ENCODE data around the gene EVI2B. TPM values are rescaled to one million over a fixed set of nuclear protein-coding genes. Genes with fewer than 3 reads are reported as not detected.
A peak's percentile ranks its signal among the peaks of the same experiment; 100 is the strongest.
"Not testable (repeated sequence)": the region's sequence is repeated elsewhere in the genome, so short reads cannot be mapped to it uniquely, and the experiment has no call there.

The EVI2B gene
- total RNA-seq, 1 experiment from 2014 or later = 2.4 TPM

- DNase-seq (ENCODE audit: low read depth) = no peak
Measured at GRCh38 chr17:31310260-31310659, 3.6 kb downstream of the EVI2B start.

GRCh38 chr17:31309556-31309955 is 4.3 kb downstream of the EVI2B start:
- DNase-seq (ENCODE audit: low read depth) = no peak

GRCh38 chr17:31308372-31309334 is 5.2 kb downstream of the EVI2B start:
- DNase-seq (ENCODE audit: low read depth) = no peak

GRCh38 chr17:31307640-31308039 is 6.2 kb downstream of the EVI2B start:
- DNase-seq (ENCODE audit: low read depth) = no peak

GRCh38 chr17:31299624-31300023 is 14.2 kb downstream of the EVI2B start:
- DNase-seq (ENCODE audit: low read depth) = no peak

- DNase-seq (ENCODE audit: low read depth) = no peak
Measured at GRCh38 chr17:31297090-31297489, 16.8 kb downstream of the EVI2B start, which contains the start of gene OMG. Gene OMG, minus strand, starts transcription at chr17:31297239. Its CDS starts 908 bp downstream, at chr17:31296331.

- no peak for DNase-seq (ENCODE audit: low read depth)
Measured at GRCh38 chr17:31296142-31296541, 17.7 kb downstream of the EVI2B start.

GRCh38 chr17:31295489-31295871 is 18.4 kb downstream of the EVI2B start:
- no peak for DNase-seq (ENCODE audit: low read depth)

GRCh38 chr17:31294820-31295488 is 18.9 kb downstream of the EVI2B start:
- DNase-seq (ENCODE audit: low read depth) = no peak

- DNase-seq (ENCODE audit: low read depth) = no peak
Measured at GRCh38 chr17:31294231-31294630, 19.6 kb downstream of the EVI2B start.

- DNase-seq (ENCODE audit: low read depth) = no peak
Measured at GRCh38 chr17:31293581-31293980, 20.3 kb downstream of the EVI2B start.

GRCh38 chr17:31291820-31292219 is 22.0 kb downstream of the EVI2B start:
- no peak for DNase-seq (ENCODE audit: low read depth)

GRCh38 chr17:31289790-31290189 is 24.1 kb downstream of the EVI2B start:
- DNase-seq (ENCODE audit: low read depth) = no peak

- not testable (repeated sequence) for DNase-seq (ENCODE audit: low read depth)
Measured at GRCh38 chr17:31287932-31288331, 25.9 kb downstream of the EVI2B start.

- DNase-seq (ENCODE audit: low read depth) = no peak
Measured at GRCh38 chr17:31286587-31286986, 27.3 kb downstream of the EVI2B start.

GRCh38 chr17:31283841-31284240 is 30.0 kb downstream of the EVI2B start:
- no peak for DNase-seq (ENCODE audit: low read depth)

GRCh38 chr17:31281061-31281460 is 32.8 kb downstream of the EVI2B start:
- no peak for DNase-seq (ENCODE audit: low read depth)

GRCh38 chr17:31279401-31279800 is 34.5 kb downstream of the EVI2B start:
- DNase-seq (ENCODE audit: low read depth) = no peak

GRCh38 chr17:31275116-31275515 is 38.7 kb downstream of the EVI2B start:
- DNase-seq (ENCODE audit: low read depth) = no peak

GRCh38 chr17:31274252-31274651 is 39.6 kb downstream of the EVI2B start:
- DNase-seq (ENCODE audit: low read depth) = peak; percentile 43

GRCh38 chr17:31273516-31273915 is 40.3 kb downstream of the EVI2B start:
- no peak for DNase-seq (ENCODE audit: low read depth)

- DNase-seq (ENCODE audit: low read depth) = no peak
Measured at GRCh38 chr17:31272803-31273202, 41.1 kb downstream of the EVI2B start.

GRCh38 chr17:31272236-31272635 is 41.6 kb downstream of the EVI2B start:
- DNase-seq (ENCODE audit: low read depth) = no peak

Data from M059J (cell line).